DND-41 (cell line): ENCODE measurements around the gene IL37.

Source experiments
- EZH2 ChIP-seq: IDR thresholded peaks from 3 replicates; pipeline ENCODE4 v1.6.1; 2012; ENCODE audit warnings: borderline replicate concordance, low read depth, mild to moderate bottlenecking, moderate library complexity, low read length, inconsistent platforms; ENCODE audit not compliant: severe bottlenecking
- TF ChIP-seq, protein P1 (sequence below): IDR thresholded peaks from 2 replicates; pipeline ENCODE4 v1.5.1; 2012; ENCODE audit warnings: borderline replicate concordance, low read length, moderate library complexity, mild to moderate bottlenecking; ENCODE audit not compliant: poor library complexity, severe bottlenecking; ENCODE audit errors: extremely low read depth

GRCh38 chr2:112866128-112866835 is 44.7 kb upstream of the IL37 start:
- TF ChIP-seq, protein P1, sequence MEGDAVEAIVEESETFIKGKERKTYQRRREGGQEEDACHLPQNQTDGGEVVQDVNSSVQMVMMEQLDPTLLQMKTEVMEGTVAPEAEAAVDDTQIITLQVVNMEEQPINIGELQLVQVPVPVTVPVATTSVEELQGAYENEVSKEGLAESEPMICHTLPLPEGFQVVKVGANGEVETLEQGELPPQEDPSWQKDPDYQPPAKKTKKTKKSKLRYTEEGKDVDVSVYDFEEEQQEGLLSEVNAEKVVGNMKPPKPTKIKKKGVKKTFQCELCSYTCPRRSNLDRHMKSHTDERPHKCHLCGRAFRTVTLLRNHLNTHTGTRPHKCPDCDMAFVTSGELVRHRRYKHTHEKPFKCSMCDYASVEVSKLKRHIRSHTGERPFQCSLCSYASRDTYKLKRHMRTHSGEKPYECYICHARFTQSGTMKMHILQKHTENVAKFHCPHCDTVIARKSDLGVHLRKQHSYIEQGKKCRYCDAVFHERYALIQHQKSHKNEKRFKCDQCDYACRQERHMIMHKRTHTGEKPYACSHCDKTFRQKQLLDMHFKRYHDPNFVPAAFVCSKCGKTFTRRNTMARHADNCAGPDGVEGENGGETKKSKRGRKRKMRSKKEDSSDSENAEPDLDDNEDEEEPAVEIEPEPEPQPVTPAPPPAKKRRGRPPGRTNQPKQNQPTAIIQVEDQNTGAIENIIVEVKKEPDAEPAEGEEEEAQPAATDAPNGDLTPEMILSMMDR: no peak
- TF ChIP-seq EZH2: no peak
